A673 (cell line): ENCODE measurements around the gene KLB. TPM values are rescaled to one million over a fixed set of nuclear protein-coding genes. Genes with fewer than 3 reads are reported as not detected.

Experiments
- BruUV-seq: library from RNA; stranded (reverse); fragments of 400-500 nt; replicated peaks from 2 replicates; lab custom pipeline; 2021; lab: Mats Ljungman, UMichigan
- CTCF ChIA-PET: fragments of 300-600 bp; sonication (Branson Sonifier 250); formaldehyde crosslinking; loops from one replicate; lab custom pipeline; 2022; ENCODE audit warnings: antibody characterized with exemption; lab: Charles Lee
- POLR2A ChIA-PET: fragments of 300-600 bp; sonication (Branson Sonifier 250); formaldehyde crosslinking; loops from one replicate; lab custom pipeline; 2022; ENCODE audit warnings: antibody characterized with exemption; ENCODE audit not compliant: low non-redundant PET; lab: Charles Lee
- DNase-seq: peaks from one replicate; pipeline ENCODE4 v3.0.0-alpha.2; 2015; ENCODE audit warnings: low spot score
- H3K27ac ChIP-seq: fragments of 200-600 bp; sonication (generic); 2 replicates; pipeline ENCODE4 v1.5.1; 2016; ENCODE audit warnings: mixed run types, low read depth, mild to moderate bottlenecking, mixed read lengths, antibody characterized with exemption, low read length; ENCODE audit not compliant: poor library complexity, severe bottlenecking
- H3K27me3 ChIP-seq: fragments of 200-600 bp; sonication (generic); replicated peaks from 2 replicates; pipeline ENCODE4 v1.6.1; 2017; ENCODE audit warnings: mixed run types, low read depth, mild to moderate bottlenecking, mixed read lengths, antibody characterized with exemption, low read length; ENCODE audit not compliant: insufficient read depth, poor library complexity
- H3K36me3 ChIP-seq: fragments of 200-600 bp; sonication (generic); 2 replicates; pipeline ENCODE4 v1.6.1; 2016; ENCODE audit warnings: mixed run types, mild to moderate bottlenecking, mixed read lengths, antibody characterized with exemption, low read length; ENCODE audit not compliant: insufficient read depth, poor library complexity, severe bottlenecking
- H3K4me1 ChIP-seq: fragments of 200-600 bp; sonication (generic); 2 replicates; pipeline ENCODE4 v1.6.1; 2017; ENCODE audit warnings: mixed run types, mild to moderate bottlenecking, mixed read lengths, antibody characterized with exemption, low read length; ENCODE audit not compliant: insufficient read depth, poor library complexity, severe bottlenecking
- H3K4me3 ChIP-seq: fragments of 200-600 bp; sonication (generic); 2 replicates; pipeline ENCODE4 v1.5.1; 2016; ENCODE audit warnings: low read depth, mixed run types, mild to moderate bottlenecking, mixed read lengths, low read length; ENCODE audit not compliant: poor library complexity, severe bottlenecking
- H3K9me3 ChIP-seq: fragments of 200-600 bp; sonication (generic); 2 replicates; pipeline ENCODE4 v1.6.1; 2016; ENCODE audit warnings: mixed run types, low read depth, mild to moderate bottlenecking, mixed read lengths, antibody characterized with exemption, low read length; ENCODE audit not compliant: poor library complexity, severe bottlenecking
- EZH2 ChIP-seq: fragments of 200-600 bp; sonication (generic); IDR thresholded peaks from 2 replicates; pipeline ENCODE4 v1.6.1; 2017; ENCODE audit warnings: borderline replicate concordance, low read depth, mild to moderate bottlenecking, mixed read lengths, antibody characterized with exemption, low read length; ENCODE audit not compliant: poor library complexity, severe bottlenecking
- intact Hi-C: fragments of 100-400 bp; cut with micrococcal nuclease; formaldehyde crosslinking; loops from one replicate; pipeline ENCODE4 v1.10.0; 2022; ENCODE audit not compliant: unreplicated experiment
- total RNA-seq: library from RNA; stranded (reverse); gene quantifications from 2 replicates; pipeline ENCODE4 v1.2.3, GENCODE V29; 2021
- TF ChIP-seq, protein P1 (sequence below): fragments of 300-800, 200-600 bp; sonication (generic); conservative IDR thresholded peaks from 2 replicates; pipeline ENCODE4 v1.5.1; 2017; ENCODE audit warnings: low read depth, mild to moderate bottlenecking, antibody characterized with exemption, low read length, moderate library complexity, mixed read lengths

KLB gene
- total RNA-seq, 1 experiment from 2014 or later = not detected

DNA sequence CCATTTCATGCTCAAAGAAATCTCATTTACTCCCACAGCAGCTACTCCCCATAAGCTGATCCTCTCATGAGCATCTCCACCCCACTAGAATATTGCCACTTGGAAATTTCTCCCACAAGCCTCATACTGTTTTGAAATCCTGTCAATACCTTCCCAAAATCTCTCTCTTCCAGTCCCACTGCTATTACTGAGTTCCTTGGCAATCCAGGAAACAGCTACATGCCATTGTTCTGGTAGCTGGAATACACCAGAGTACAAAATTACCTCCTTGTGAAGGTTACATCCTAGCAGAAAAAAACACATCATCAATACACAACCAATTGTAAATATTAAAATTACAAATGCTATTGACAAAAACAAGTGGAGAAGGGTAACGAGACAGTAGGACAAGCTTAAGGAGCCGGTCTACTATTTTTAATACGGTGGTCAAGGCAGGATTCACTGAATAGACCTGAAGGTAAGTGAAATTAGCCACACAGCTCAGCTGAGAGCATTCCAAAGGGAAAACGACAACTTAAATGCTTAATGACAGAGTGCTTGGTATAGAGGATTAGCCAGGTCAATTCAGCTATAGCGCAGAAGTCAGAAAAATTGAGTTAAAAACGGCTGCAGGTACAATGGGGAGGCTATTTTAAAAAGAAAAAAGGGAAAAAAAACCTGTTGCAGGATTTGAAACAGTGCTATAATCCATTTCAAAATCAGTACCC is 45.6 kb downstream of the KLB start:
- no peaks in the 10 kb centered on the region for H3K27me3 ChIP-seq
- H3K4me1 ChIP-seq = peaks cover 15% of the 10 kb centered on the region
- TF ChIP-seq, protein P1, sequence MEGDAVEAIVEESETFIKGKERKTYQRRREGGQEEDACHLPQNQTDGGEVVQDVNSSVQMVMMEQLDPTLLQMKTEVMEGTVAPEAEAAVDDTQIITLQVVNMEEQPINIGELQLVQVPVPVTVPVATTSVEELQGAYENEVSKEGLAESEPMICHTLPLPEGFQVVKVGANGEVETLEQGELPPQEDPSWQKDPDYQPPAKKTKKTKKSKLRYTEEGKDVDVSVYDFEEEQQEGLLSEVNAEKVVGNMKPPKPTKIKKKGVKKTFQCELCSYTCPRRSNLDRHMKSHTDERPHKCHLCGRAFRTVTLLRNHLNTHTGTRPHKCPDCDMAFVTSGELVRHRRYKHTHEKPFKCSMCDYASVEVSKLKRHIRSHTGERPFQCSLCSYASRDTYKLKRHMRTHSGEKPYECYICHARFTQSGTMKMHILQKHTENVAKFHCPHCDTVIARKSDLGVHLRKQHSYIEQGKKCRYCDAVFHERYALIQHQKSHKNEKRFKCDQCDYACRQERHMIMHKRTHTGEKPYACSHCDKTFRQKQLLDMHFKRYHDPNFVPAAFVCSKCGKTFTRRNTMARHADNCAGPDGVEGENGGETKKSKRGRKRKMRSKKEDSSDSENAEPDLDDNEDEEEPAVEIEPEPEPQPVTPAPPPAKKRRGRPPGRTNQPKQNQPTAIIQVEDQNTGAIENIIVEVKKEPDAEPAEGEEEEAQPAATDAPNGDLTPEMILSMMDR = no peak
- no peak for TF ChIP-seq EZH2
- CTCF ChIA-PET = no interaction called here
- no TSS peak for BruUV-seq
- H3K4me3 ChIP-seq = no peak overlapping the region
- H3K9me3 ChIP-seq = no peaks in the 10 kb centered on the region
- POLR2A ChIA-PET = interaction anchor here (0.7 kb wide), 1 partner anchor 82 kb away, joined by 7 read pairs; no protein-coding TSS in a partner anchor
- no peak overlapping the region for H3K27ac ChIP-seq
- no peak for DNase-seq
- peaks cover 74% of the 10 kb centered on the region for H3K36me3 ChIP-seq
- intact Hi-C loops = no loop called here

DNA sequence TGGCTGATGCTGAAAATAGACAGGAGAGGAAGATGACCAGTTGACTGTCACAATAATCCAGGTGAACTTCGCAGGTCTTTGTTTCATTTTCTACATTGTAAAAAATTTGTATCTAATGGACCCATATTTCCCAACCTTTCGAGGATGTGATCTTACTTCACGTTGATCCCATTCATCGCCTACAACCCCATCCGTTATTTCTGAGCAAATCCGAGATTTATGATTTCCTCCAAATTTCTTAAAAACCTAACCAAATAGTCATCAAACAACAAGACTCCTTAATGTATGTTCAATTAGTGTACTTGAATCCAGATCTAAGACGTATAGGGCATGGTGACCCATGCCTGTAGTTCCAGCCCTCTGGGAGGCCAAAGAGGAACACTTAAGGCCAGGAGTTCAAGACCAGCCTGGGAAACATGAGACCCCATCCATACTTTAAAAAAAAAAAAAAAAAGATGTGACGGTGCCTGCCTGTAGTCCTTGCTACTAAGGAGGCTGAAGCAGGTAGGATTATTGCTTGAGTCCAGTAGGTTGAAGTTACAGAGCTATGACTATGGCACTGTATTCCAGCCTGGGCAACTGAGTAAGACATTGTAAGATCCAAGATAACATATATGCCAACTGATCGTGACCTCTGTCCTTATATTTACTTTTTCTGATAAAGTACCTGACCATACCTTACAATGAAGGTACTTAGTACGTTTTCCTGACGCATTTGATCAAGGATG is 46.3 kb downstream of the KLB start:
- Histone ChIP-seq H3K27me3 (no peaks in the 10 kb centered on the region), H3K4me3 (no peak overlapping the region), H3K4me1 (peaks cover 18% of the 10 kb centered on the region), H3K36me3 (peaks cover 81% of the 10 kb centered on the region), H3K9me3 (no peaks in the 10 kb centered on the region), H3K27ac (no peak overlapping the region)
- DNase-seq = no peak
- intact Hi-C loops = no loop called here
- ChIA-PET POLR2A (no interaction called here), CTCF (no interaction called here)
- no TSS peak for BruUV-seq
- no peak for TF ChIP-seq EZH2
- TF ChIP-seq, protein P1 = no peak

DNA sequence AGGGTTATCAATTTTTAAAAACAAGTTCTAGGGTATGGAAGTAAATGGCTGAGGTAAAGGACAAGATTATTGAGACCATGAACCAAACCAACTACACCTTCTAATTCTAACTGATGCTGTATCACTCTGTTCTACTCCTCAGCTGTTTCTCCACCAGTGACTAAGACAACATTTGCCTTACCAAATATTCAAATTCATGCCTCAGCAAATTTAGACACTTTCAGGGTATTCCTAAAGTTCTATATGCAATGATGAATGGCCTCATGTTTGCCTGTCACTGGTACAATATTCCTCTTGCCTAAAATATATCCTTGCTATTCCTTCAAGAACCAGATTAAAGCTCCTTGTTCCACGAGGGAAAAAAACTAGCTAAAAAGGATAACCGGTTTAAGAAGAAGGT is 47.0 kb downstream of the KLB start:
- H3K4me3 ChIP-seq = no peak overlapping the region
- H3K9me3 ChIP-seq = no peaks in the 10 kb centered on the region
- H3K4me1 ChIP-seq = peaks cover 18% of the 10 kb centered on the region
- ChIA-PET POLR2A (no interaction called here), CTCF (interaction anchor here (0.6 kb wide), 1 partner anchor 25 kb away, joined by 5 read pairs; no protein-coding TSS in a partner anchor)
- H3K27me3 ChIP-seq = no peaks in the 10 kb centered on the region
- no peak for DNase-seq
- intact Hi-C loops = no loop called here
- peaks cover 84% of the 10 kb centered on the region for H3K36me3 ChIP-seq
- TF ChIP-seq, protein P1 = no peak
- TF ChIP-seq EZH2 = no peak
- no peak overlapping the region for H3K27ac ChIP-seq
- no TSS peak for BruUV-seq
